Stimulated activated CD4-positive, alpha-beta T cell treated with anti-CD3 and anti-CD28 coated beads, Interleukin-1b, Interleukin-23, amount 100 ng/mL, for 4 hours (primary cell): Measurements from ENCODE around the gene MIDN.
"Not testable (repeated sequence)": the region's sequence is repeated elsewhere in the genome, so short reads cannot be mapped to it uniquely, and the experiment has no call there.

ENCODE experiments used
- DNase-seq, 2 donors: peaks; one replicate each; pipeline ENCODE4 v3.0.0-alpha.2; 2020; ENCODE audit warnings: low read depth in 2 of 2

MIDN gene

DNA sequence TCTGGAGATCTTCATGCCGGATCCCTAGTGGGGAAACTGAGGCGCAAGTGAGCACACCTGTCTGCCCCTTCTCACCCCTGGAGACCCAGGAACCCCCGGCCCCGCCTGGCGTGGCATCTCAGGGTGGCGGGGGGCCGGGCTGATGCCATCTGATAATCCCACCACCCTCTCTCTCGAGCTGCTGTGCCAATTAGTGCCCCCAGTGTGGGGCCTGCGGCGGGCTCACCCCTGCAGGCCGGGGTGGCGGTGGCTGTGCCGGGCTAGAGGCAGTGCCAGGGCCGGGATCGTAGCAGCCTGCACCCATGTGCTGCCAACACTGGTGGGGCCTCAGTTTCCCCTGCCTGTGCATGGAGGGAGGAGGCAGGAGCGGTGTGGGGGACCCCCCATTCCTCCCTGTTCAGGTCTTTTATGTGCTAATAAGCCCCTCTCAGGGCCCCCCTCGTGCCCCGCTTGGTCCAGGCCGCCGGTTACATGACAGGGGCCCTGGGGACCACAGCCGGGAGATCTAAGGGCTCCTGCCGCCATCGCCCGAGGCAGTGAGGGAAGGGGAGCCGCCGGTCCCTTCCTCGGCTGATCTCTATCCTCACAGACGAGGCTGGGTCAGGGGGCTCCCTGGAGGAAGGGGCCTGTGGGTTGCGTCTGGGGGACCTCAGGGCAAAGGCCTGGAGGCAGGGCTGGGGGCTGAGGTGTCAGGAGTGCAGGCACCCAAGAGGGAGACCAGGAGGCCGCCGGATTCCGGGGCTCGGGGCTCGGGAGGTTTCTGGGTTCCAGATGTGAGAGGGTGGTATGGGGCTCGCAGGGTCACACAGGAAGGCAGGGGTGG is 45.6 kb downstream of the MIDN start:
- DNase-seq: no peak

DNA sequence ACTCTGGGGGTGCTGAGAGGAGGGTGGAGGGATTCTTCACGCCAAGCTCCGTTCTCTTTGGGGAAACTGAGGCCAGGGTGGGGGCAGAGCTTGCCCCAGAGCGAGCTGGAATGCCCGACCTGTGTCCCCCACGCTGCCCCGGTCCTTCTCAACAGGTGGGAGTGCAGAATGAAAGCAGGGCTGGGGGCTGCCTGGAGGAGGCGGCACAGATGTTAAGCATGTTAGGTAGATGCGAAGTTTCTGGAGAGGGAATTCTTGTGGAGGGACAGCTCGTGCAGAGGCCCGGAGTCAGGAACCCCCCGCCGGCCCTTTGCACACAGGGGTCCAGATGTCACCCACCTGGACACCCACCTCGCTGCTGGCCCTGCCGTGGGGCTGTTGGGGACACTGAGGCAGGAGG is 46.3 kb downstream of the MIDN start:
- DNase-seq: no peak

DNA sequence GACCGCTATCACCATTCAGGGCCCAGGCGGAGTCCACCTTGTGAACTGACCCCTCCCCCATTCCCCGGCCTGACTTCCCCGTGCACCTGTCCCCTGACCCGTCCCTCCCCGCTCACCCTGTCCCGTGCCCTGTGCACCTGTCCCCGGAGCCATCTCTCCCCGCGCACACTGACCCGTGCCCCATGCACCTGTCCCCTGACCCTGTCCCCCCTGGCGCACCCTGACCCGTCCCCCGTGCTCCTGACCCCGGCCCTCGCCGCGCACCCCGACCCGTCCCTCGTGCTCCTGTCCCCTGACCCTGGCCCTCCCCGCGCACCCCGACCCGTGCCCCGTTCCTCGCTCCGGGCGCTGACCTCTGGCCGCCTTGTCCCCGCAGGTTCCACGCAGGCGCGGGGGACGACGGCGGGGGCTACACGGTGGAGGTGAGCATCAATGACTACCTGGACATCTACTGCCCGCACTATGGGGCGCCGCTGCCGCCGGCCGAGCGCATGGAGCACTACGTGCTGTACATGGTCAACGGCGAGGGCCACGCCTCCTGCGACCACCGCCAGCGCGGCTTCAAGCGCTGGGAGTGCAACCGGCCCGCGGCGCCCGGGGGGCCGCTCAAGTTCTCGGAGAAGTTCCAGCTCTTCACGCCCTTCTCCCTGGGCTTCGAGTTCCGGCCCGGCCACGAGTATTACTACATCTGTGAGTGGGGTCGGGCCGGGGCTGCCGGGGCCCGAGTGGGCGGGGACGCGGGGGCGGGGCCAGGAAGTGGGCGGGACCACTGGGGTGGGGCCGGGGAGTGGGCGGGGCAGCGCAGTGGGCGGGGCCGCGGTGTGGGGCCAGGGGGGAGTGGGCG is 47.0 kb downstream of the MIDN start:
- no peak for DNase-seq

DNA sequence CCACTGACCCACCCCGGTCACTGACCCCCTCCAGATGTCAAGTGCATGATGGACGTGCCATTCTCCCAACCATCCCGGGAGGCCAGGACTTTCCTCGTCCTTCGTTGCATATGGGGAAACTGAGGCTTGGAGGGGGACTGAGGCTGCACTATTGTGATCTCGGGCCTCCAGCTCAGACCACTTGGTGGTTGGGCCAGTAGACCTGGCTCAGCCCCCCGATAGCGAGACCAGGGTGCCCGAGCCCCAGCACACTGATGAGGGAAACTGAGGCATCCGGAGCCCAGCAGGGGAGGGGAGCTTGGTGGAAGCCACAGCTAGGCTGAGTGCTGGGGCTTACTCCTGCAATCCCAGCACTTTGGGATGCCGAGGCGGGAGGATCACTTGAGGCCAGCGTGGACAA is 47.7 kb downstream of the MIDN start:
- DNase-seq: no peak

DNA sequence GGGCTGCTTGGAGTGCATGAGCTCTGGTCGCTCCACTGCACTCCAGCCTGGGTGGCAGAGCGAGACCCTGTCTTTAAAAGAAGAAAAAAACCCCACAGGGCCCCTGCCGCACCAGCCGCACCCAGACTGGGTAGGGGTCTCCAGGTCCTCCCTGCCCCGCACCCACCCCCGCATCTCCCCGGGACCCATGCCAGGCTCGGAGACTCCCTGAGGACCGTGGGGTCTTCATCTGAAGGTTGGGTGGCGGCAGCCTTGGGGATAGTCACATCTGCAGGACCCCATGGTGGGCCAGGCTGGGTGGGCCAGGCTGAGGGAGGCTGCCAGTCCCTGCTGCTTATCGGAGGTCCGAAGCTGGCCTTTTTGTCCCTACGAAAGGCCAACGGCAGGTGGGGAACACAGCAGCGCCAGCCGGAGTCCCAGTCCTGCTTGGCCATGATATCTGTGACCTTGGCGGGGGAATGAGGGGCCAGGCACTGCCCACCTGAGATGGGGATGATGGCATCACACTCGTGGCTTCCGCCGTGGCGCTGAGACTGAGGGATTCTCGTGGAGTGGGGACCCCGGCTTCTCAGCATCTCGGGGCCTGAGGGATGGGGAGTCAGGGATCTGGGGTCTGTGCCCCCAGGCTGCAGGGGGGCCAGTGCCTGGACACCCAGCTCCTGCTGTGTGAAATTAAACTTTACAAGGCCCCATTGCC is 48.3 kb downstream of the MIDN start:
- DNase-seq: no peak

DNA sequence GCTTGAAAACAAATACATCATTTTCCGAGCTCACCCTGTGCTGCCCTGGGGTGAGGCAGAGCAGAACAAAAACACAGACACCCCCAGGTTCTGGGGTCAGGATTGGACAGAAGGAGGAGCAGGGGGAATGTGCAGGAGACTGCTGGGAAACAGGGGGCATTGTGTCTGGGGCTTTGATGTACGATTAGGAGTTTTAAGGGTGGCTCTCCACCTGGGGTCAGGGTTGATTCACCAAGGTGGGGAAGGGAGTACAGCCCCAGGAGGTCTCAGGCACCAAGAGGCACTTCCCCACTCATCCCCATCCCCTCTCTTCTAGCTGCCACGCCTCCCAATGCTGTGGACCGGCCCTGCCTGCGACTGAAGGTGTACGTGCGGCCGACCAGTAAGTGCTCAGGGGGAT is 49.9 kb downstream of the MIDN start:
- no peak for DNase-seq

DNA sequence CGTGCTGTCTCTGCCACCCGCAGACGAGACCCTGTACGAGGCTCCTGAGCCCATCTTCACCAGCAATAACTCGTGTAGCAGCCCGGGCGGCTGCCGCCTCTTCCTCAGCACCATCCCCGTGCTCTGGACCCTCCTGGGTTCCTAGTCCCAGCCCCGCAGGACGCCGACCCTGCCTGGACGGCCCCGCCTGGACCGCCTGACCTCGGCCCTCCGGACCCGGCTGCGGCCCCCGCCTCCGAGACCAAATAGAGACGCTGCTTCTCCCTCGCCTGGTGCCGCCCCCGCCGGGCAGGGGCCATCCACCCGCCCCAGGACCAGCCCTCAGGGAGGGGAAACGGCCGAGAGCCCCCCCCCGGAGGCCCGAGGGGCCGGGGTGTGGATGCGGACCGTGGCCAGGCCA is 51.4 kb downstream of the MIDN start:
- DNase-seq: no peak

DNA sequence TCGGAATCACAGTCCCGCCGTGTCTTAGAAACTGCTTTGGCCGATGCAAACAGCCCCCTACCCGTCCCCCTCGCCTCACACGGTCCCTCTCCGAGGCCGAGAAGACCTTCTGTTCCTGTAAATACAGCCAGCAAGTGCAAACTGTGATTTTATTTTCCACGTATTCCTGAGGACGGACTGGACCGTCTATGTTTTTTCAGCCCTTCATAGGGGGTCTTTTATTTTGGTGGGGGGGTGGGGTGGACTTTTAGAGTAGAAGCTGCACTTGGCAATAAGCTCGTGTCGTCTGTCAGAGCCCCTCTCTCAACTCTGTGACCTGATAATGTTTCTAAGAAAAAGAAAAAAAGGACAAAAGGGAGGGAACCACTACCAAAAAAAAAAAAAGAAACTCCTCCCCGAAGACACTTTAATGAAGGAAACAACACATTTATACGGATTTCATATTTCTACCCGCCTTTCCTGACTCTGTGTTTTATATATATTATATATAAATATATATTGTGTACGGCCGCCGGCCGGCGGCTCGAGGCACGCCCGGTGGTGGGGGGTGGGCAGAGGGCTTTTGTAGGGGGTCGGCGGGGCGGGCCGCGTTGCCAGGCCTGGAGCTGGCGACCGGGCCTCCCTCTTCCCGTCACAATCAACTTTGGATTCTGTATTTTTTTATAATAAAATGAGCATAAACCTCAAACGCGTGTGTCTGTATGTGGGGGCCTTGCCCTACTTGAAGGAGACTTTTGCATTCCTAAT is 52.5 kb downstream of the MIDN start:
- DNase-seq: no peak

DNA sequence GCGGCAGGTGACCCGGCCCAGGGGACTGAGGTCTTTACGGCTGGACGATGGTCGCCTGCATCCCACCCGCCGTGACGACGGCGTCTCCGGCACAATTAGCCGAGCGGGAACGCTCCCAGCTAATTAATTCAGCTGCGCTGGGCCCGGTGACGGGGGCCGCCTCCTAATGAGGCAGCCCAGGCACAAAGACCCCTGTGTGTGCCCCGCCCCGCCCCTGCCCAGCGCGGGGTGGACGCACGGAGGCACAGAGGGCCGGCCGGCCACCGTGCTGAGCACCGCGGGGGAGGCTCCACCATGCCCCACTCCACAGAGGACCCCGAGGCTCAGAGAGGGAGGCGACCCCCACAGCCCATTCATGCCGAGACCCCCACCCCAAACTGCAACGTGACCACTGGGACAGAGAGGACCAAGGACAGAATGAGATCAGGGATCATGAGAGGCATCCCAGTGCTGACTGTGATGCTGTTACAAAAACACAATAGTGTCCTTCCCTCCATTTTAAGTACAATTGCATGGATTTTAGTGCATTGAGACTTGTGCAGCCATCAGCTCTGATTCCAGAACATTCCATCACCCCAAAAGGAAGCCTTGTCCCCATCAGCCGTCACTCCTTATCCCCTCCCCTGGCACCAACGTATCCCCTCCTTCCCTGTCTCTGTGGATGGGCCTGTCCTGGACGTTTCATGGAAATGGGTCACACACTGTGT is 54.3 kb downstream of the MIDN start:
- DNase-seq: no peak

DNA sequence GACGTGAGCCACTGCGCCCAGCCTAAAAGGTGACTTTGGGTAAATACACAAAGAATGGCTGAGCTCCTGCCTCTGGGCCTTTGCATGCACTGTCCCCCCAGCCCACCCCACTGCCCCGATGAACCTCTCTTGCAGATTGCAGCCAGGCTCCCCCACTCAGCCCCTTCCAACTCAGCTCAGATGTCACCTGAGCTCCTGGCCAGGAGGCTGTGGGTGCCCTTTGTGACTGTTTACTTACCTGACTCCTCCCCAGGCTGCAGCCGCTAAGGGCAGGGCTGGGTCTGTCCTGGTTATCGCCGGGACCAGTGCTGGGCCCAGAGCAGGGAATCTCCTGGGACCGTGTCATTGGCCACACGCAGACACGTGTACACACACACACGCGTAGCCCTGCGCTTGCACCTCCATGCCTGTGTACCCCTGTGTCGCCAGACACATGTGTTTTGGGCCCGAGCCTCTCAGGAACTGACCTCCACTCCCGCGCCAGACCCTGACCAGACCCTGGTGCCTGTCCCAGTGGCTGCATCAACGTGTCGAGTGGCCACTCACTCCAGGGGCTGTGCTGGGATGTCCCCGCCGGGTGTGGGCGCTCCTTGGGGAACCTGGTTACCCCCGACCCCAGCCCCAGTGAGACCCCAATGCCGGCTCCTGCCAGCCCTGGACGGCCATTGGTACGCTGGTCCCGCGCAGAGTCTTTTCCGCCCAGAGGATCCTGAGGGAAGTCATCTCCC is 56.0 kb downstream of the MIDN start:
- DNase-seq: no peak

DNA sequence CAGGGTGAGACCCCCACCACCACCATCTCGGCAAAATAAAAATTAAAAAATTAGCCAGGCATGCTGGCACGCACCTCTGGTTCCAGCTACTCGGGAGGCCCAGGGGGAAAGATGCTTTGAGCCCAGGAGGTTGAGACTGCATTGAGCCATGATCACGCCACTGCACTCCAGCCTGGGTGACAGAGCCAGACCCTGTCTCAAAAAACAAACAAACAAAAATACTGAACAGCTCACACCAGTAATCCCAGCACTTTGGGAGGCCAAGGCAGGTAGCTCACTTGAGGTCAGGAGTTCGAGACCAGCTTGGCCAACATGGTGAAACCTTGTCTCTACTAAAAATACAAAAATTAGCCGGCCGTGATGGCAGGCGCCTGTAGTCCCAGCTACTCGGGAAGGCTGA is 57.0 kb downstream of the MIDN start:
- not testable (repeated sequence) for DNase-seq

DNA sequence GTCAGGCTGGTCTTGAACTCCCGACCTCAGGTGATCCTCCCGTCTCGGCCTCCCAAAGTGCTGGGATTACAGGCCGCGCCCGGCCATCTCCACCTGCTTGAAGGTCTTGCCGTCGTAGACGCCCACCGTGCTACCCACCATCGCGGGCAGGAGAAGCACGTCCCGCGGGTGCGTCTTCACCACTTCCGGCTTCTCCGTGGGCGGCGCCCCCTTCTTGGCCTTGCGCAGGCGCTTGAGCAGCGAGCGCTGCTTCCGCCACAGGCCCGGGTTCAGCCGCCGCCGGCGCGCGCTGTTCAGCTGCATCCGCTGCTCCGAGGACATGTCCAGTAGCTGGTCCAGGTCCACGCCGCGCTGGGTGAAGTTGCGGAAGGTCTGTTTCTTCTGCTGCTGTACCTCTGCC is 58.9 kb downstream of the MIDN start:
- DNase-seq: no peak

DNA sequence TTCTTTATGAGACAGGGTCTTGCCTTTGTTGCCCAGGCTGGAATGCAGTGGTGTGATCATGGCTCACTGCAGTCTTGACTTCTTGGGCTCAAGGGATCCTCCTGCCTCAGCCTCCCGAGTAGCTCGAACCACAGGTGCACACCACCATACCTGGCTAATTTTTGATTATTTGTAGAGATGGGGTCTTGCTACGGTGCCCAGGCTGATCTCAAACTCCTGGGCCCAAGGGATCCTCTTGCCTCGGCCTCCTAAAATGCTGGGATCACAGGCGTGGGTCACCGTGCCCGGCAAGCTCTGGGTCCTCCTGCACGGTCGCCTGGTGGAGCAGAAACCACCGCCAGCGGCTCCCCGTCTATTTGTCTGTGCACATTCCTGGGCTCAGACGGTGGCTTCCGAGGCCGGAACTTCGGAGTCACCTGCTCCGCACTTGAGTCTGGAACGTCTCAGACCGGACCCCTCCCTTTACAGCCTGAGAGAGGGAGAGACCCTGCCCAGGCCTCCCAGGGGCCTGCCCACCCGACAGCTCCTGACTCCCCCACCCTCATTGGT is 59.4 kb downstream of the MIDN start:
- DNase-seq: no peak

DNA sequence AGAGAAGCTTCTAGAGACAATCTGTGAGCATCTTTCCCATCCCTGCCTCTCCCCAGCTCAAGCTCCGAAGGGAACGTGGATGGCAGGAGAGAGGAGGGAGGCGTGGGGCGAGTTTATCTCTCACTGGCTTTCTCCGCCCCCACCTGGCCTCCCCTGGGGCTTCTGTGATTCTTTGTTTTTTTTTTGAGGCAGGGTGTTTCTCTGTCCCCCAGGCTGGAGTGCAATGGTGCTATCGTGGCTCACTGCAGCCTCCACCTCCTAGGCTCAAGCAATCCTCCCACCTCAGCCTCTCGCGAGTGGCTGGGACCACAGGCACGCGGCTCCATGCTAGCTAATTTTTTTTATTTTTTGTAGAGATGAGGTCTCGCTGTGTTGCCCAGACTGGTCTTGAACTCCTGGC is 60.3 kb downstream of the MIDN start:
- no peak for DNase-seq
